ENCODE measurements around the gene FILIP1.

FILIP1 gene

DNA sequence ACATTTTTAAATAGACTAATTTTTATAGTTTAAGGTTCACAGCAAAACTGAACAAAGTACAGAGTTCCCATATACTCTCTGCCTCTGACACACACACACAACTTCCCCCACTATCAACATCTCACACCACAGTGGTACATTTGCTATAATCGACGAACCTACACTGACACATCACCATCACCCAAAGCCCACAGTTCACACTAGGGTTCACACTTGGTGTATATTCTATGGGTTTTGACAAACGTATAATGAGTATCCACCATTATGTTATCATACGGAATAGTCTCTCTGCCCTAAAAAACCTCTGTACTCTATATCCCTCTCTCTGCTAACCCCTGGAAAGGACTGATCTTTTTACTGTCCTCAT, 224.6 kb downstream of the FILIP1 start:
- no peak overlapping the region for H3K4me3 ChIP-seq (ENCODE audit: low read depth, low read length)
- DNase-seq (ENCODE audit: low read depth): no peak
- TF ChIP-seq, protein P1, sequence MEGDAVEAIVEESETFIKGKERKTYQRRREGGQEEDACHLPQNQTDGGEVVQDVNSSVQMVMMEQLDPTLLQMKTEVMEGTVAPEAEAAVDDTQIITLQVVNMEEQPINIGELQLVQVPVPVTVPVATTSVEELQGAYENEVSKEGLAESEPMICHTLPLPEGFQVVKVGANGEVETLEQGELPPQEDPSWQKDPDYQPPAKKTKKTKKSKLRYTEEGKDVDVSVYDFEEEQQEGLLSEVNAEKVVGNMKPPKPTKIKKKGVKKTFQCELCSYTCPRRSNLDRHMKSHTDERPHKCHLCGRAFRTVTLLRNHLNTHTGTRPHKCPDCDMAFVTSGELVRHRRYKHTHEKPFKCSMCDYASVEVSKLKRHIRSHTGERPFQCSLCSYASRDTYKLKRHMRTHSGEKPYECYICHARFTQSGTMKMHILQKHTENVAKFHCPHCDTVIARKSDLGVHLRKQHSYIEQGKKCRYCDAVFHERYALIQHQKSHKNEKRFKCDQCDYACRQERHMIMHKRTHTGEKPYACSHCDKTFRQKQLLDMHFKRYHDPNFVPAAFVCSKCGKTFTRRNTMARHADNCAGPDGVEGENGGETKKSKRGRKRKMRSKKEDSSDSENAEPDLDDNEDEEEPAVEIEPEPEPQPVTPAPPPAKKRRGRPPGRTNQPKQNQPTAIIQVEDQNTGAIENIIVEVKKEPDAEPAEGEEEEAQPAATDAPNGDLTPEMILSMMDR (IDR thresholded peaks at IDR 0.05; ENCODE audit: low read depth, low read length): no peak
- TF ChIP-seq POLR2A (IDR thresholded peaks at IDR 0.05; ENCODE audit: extremely low read depth, insufficient read length): no peak
- TF ChIP-seq MYC (IDR thresholded peaks at IDR 0.05; ENCODE audit: low read depth, low read length): no peak
- TF ChIP-seq, protein P2, sequence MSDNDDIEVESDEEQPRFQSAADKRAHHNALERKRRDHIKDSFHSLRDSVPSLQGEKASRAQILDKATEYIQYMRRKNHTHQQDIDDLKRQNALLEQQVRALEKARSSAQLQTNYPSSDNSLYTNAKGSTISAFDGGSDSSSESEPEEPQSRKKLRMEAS (IDR thresholded peaks at IDR 0.05; ENCODE audit: low read depth, low read length): no peak

DNA sequence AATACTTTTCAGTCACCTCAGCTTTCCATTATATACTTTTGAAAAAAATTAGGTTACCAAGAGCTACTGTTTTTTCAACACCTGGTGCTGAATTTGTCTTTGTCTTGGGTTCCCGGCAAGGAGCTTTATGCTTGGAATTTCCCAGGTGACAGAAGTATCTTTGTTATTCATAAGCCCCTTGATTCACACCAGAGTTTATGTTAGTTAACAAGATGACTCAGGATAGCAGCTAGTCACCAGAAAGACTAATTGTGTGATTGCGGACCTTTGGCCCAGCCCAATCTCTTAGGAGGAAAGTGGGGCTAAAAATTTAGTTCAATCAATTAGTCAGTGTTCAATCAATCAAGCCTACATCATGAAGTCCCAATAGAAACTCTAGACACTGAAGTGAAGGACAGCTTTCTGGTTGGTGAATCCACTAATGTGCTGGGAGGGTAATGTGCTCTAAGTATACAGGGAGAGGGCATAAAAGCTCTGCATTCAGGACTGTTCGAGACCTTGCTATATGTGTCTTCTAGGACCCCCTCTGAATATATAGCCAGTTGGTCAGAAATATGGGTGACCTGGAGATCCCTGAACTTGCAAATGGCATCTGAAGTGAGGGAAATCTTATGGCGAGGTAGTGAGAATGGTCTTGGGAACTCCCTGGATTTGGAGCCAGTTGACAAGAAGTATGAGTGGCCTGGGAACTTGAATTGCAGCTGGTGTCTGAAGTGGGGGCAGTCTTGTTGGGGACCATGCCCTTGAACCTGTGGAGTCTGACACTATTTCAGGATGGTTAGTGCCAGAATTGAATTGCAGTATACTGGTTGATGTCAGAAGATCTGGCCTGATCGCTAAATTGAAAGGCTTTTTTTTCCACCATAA, 225.2 kb downstream of the FILIP1 start:
- H3K4me3 ChIP-seq (ENCODE audit: low read depth, low read length): no peak overlapping the region
- no peak for DNase-seq (ENCODE audit: low read depth)
- TF ChIP-seq POLR2A (IDR thresholded peaks at IDR 0.05; ENCODE audit: extremely low read depth, insufficient read length): no peak
- no peak for TF ChIP-seq MYC (IDR thresholded peaks at IDR 0.05; ENCODE audit: low read depth, low read length)
- TF ChIP-seq, protein P1 (IDR thresholded peaks at IDR 0.05; ENCODE audit: low read depth, low read length): no peak
- TF ChIP-seq, protein P2 (IDR thresholded peaks at IDR 0.05; ENCODE audit: low read depth, low read length): no peak

DNA sequence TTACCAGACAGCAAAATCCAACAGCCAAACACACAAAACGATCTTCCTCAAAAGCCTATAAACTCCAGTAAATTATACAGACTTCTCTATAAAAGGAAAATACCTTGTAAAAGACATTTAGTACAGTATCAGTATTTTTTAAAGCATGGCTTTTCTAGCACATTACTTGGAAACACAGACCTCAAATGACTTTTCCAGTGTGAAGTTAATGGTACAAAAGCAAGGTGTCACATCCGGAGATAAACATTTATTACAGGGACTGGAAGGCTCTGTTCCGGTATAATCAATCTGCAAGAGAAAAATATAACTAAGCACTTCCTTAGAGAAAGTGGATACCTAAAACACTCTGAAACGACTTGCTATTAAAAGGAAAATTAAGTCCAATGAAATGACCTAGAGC, 226.1 kb downstream of the FILIP1 start:
- TF ChIP-seq POLR2A (IDR thresholded peaks at IDR 0.05; ENCODE audit: extremely low read depth, insufficient read length): no peak
- TF ChIP-seq MYC (IDR thresholded peaks at IDR 0.05; ENCODE audit: low read depth, low read length): no peak
- TF ChIP-seq, protein P1 (IDR thresholded peaks at IDR 0.05; ENCODE audit: low read depth, low read length): no peak
- TF ChIP-seq, protein P2 (IDR thresholded peaks at IDR 0.05; ENCODE audit: low read depth, low read length): no peak
- H3K4me3 ChIP-seq (ENCODE audit: low read depth, low read length): no peak overlapping the region
- no peak for DNase-seq (ENCODE audit: low read depth)

DNA sequence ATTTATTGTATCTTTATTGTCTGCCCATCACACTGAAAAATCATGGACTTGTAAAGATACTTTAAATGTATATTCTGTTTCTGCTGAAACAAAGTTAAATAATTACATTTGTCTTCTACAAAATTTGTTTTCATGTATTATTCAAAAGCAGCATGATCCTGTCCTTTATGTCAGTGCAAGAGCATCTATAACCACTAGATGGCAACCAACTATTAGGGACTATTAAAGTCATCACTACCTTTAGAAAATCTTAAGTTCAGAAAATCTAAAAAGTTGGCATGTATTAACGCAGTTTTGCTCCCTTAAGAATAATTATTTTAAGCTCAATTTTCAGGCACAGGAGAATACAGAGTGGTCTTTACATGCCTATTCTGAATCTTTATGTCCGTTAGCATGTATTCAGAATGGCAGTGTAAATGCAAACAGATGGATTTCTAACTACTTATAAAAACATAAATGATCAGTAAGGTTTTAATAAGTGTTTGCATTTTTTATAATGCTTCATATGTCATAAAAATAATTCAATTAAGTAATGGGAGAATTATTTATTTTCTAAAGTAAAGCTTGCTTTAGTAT, 226.8 kb downstream of the FILIP1 start:
- no peak overlapping the region for H3K4me3 ChIP-seq (ENCODE audit: low read depth, low read length)
- TF ChIP-seq, protein P1 (IDR thresholded peaks at IDR 0.05; ENCODE audit: low read depth, low read length): peak; percentile 61
- TF ChIP-seq MYC (IDR thresholded peaks at IDR 0.05; ENCODE audit: low read depth, low read length): no peak
- DNase-seq (ENCODE audit: low read depth): peak; percentile 52

DNA sequence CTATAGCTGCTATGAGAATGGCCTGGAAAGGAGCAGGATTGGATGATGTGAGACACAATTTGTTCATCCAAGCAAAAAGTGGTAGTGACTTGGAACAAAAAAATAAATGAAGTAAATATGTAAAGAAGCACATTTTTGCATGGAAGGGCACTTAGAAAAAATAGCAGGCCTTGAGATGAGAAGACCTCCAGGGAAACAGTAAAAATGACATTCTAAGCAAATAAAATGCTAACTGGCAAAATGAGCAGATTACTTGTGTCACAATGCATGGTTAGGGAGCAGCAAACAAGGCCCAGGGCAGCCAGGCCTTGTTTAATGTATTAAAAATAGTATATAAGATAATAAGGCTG, 230.2 kb downstream of the FILIP1 start:
- TF ChIP-seq, protein P2 (IDR thresholded peaks at IDR 0.05; ENCODE audit: low read depth, low read length): no peak
- H3K4me3 ChIP-seq (ENCODE audit: low read depth, low read length): no peak overlapping the region
- no peak for DNase-seq (ENCODE audit: low read depth)

DNA sequence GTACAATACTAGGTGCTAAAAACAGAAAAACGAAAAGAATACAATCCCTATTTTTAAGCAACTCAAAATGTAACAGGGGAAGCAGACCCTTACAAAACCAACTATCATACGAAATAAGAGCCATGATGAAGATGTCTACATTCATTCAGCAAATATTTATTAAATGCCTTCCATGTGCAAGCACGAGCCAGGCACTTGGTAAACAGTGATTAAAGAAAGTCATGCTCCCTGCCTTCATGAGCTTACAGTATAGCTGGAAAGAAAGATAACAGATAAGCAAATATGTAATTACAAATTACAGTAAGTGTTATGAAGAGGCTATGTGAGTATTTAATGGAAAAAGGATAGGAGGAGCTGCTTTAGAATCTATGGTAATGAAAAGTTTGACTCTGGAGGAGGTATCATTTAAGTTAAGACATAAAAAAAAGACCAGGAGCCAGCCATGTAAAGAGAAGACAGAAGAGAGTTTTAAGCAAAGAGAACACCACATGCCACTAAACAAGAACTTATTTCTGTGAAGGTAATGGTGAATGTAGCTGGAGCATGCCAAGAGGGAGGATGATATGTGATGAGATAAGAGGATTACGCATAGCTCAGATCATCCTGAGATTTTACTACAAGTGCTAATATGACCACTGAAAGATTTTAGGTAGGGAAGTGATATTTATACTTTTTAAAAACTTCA, 230.7 kb downstream of the FILIP1 start:
- H3K4me3 ChIP-seq (ENCODE audit: low read depth, low read length): no peak overlapping the region
- no peak for DNase-seq (ENCODE audit: low read depth)
- TF ChIP-seq MYC (IDR thresholded peaks at IDR 0.05; ENCODE audit: low read depth, low read length) (no peak), POLR2A (IDR thresholded peaks at IDR 0.05; ENCODE audit: extremely low read depth, insufficient read length) (no peak)
- TF ChIP-seq, protein P2 (IDR thresholded peaks at IDR 0.05; ENCODE audit: low read depth, low read length): no peak
- TF ChIP-seq, protein P1 (IDR thresholded peaks at IDR 0.05; ENCODE audit: low read depth, low read length): no peak
